ENCODE measurements around the gene MAGEA4. TPM values are rescaled to one million over a fixed set of nuclear protein-coding genes. Genes with fewer than 3 reads are reported as not detected.

MAGEA4 gene
- total RNA-seq, 1 donor from 2014 or later, result not detected

DNA sequence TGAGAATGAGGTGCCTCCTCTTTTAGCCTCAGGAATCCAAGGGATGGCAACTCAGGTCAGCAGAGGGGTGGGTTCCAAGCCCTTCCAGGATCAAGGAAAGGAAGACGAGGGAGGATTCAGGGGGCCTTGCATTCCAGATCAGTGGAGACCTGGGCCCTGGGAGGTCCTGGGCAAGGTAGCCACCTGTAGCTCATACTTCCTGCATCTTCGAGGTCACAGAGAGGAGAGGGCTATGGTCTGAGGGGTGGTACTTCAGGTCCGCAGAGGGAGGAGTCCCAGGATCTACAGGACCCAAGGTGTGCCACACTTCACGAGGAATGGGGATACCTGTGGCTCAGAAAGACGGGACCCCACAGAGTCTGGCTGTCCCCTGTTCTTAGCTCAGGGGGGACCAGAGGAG lies 9.2 kb downstream of the MAGEA4 start:
- DNase-seq (ENCODE audit: low spot score), result no peak
- intact Hi-C loops (cut with DNase I), result no loop called here

DNA sequence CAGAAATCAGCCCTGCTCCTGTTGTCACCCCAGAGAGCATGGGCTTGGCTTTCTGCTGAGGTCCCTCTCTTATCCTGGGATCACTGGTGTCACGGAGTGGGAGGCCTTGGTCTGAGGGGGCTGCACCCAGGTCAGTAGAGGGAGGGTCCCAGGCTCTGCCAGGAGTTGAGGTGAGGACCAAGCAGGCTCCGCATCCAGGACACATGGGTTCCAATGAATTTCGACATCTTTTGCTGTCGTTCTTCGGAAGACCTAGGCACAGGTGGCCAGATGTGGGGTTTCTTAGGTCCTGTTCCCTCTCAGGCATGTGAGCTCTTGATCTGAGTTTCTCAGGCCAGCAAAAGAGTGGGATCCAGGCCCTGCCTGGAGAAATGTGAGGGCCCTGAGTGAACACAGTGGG lies 10.0 kb downstream of the MAGEA4 start:
- intact Hi-C loops (cut with DNase I), result no loop called here
- DNase-seq (ENCODE audit: low spot score), result no peak

GRCh38 chrX:151923648-151924047 lies 11.0 kb downstream of the MAGEA4 start:
- DNase-seq (ENCODE audit: low spot score), result no peak
- intact Hi-C loops (cut with DNase I), result no loop called here

DNA sequence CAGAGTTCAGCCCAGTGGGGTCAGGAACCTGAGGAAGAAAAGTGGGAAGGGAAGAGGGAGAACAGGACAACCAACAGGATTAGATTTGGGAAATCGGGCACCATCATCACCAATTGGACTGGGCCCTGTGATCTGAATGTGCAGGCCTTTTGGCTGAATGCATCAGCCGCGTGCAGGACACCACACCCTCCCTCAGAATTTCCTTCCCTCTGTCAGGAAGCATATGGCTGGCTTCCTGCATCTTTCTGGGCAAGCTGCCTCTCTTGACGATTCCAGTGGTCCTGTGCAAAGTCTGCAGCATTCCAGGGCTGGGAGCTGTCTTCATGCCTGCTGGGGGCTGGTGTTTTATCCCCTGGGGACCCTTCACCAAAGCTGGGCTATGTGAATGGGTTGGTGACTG lies 16.4 kb downstream of the MAGEA4 start:
- DNase-seq (ENCODE audit: low spot score), result no peak
- intact Hi-C loops (cut with DNase I), result no loop called here

DNA sequence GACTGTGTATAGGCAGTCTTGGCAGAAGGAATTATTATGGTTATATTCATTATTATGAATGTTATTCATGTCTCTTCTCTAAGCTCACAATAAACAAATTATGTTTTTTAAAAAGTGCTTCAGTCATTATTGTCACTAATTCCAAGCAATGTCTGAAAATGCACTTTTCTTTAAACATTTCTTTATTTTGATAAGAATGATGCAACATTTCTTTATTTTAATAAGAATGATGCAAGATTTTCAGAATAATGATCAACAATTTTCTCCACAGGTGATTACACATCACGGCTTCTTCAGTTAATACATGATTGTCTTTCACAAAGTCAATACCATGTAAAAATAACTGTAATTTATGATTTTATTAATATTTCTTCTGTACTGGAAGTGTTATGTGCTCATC lies 22.7 kb downstream of the MAGEA4 start:
- DNase-seq (ENCODE audit: low spot score), result no peak
- intact Hi-C loops (cut with DNase I), result no loop called here

DNA sequence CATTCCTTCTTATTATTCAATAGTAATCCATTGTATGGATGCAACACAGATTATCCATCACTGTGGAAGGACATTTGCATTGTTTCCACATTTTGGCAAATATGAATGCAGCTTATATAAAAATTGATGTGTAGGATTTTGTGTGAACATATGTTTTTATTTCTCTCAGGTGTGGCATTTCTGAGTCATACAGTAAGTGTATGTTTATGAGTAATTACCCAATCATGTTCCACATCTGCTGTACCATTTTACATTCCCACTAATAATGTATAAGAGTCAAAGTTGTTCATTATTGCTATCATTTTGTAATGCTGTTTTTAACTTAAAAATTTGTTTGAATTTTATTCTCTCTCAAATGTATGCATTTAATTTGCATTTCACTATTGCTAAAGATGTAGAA lies 25.5 kb downstream of the MAGEA4 start:
- DNase-seq (ENCODE audit: low spot score), result no peak
- intact Hi-C loops (cut with DNase I), result no loop called here

DNA sequence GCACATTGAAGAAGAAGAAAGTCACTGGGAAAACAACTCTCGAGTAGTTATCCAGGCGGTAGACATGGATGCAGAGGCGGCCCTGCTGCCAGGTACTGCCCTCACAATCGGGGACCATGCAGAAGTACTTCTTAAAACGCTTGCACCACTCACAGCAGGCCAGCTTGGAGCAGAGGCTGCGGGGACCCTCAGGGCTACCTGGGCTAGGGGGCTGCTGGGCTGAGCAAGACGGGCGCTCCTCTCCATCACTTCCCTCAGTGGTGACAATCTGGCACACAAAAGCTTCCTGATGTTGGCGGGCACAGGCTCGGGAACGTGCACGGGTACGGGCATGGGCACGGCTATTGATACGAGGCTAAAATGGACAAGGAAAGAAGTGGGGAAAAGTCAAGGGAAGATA lies 42.0 kb downstream of the MAGEA4 start:
- intact Hi-C loops (cut with DNase I), result no loop called here
- no peak for DNase-seq (ENCODE audit: low spot score)

DNA sequence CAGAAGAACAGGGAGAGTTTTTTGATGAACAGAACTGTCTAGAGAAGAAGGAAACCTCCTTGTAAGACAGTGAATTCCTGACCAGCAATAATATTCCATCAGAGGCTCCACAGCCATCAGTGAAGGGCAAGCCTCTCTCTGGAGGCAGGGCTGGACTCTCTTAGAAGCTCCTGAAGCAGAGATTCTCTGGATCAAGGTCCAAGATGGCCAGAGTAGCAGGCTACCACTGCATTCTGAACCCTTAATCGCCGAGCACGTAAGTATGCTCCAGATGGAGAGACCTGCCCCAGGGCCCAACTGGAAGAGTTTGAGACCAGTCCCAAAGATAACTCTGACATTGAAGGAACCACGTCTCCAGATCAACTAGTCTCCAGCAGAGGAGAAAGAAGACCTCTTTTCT lies 45.4 kb downstream of the MAGEA4 start:
- DNase-seq (ENCODE audit: low spot score), result no peak
- intact Hi-C loops (cut with DNase I), result no loop called here

DNA sequence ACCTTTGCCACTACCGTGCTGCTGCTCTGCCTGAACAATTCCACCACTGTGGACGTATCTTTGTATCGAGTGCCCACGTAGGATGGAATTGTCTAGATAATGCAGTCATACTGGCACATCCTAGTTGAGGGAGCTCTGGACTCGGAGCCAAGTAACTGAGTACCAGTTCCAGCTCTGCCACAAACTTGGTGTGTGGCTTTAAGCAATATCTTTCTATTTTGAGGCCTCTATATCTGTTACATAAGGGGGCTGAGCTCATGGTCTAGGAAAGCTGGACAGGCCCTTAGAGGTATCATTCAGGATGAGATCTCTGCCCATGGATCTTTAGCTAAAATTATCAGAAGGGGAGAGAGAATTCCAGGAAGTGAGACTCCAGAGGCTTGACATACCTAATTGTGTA lies 49.3 kb downstream of the MAGEA4 start:
- intact Hi-C loops (cut with DNase I), result no loop called here

DNA sequence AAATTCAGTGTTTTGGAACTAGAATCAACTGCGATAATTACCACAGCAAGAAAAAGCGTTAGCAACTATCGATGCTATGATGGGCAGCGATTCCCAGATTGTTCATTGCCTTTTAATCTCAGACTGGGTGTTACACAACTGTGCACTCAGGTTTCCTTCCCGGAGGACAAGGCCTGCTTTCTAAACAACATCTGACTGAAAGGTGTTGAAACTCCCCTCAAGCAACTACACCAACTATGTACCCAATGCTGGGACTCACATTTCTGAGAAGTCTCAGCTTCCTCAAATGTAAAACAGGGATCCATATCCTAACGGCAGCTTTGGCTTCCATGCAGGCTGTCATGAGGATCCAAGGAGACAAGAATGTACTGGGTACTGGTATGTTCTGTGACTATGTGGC lies 53.5 kb downstream of the MAGEA4 start:
- DNase-seq (ENCODE audit: low spot score), result no peak
- intact Hi-C loops (cut with DNase I), result no loop called here

More for the DNA sequence above, 49.3 kb downstream of the MAGEA4 start:
- no peak for DNase-seq (ENCODE audit: low spot score)

DNA sequence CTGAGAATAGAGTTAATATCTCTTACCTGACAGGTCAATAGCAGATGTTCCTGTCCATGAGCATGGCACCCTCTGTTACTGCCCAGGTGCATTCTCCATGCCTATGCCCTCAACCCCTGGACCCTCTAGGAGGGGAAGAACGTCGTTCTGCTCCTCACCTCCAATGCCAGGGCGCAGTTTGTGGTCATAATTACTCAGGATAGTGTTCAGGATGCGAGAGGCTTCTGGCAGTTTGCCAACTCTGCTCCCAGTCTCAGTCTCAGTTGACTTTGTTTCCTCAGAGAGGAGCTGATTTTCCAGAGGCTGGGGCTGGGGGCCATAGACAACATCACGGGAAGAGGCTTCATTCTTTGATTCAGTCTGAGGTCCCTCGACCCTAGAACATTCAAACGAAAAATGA lies 57.3 kb downstream of the MAGEA4 start:
- DNase-seq (ENCODE audit: low spot score), result no peak
- intact Hi-C loops (cut with DNase I), result loop anchor here (10.0 kb wide), 1 partner anchor 105 kb away; no protein-coding TSS in a partner anchor

DNA sequence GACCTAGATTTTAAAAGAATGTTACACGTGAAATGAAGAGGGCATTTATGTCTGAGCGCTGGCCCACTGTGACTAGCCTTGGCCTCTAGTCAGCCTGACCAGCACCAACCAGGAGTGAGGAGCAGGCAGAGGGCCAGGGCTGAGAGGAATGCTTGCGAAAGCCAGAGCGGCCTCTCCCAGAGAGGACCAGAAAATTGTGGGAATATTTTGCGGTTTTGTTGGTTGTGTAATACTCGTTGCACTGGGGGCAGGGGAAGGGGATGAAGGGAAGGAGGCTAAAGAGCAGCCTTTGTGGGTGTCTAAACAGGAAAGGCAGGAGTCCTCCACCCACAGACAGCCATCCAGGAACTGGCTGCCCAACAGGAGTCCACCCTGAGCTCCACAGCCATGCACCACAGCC lies 58.0 kb downstream of the MAGEA4 start:
- intact Hi-C loops (cut with DNase I), result loop anchor here (10.0 kb wide), 1 partner anchor 104 kb away; no protein-coding TSS in a partner anchor

DNA sequence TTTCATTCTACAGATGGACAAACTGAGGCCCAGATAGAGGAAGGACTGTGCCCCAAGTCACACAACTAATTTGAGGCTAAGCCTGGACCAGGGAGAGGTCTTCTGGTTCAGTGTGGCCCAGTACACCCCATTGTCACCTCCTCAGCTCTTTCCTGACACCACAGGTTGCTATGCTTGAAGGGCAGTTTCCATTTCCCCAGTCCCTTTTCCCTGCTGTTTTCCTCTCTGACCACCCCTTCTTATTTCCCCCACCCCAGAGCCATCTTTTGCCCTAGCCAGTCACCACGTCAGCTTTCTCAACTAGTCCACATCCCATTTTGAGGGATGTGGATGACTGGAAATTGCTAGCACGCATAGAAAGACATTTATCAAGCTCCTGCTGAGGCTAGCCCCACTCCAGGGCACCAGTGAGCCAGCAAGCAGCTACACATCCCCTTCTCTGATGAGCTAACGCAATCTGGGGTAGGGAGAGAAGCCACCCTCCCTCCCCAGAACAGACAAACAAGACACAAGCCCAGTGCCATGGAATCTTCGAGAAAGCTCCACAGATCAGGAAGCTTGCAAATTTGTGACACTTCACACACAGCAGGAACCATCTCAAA lies 60.5 kb downstream of the MAGEA4 start:
- intact Hi-C loops (cut with DNase I), result loop anchor here (10.0 kb wide), 1 partner anchor 102 kb away; no protein-coding TSS in a partner anchor
- no peak for DNase-seq (ENCODE audit: low spot score)

More for the DNA sequence above, 58.0 kb downstream of the MAGEA4 start:
- no peak for DNase-seq (ENCODE audit: low spot score)

DNA sequence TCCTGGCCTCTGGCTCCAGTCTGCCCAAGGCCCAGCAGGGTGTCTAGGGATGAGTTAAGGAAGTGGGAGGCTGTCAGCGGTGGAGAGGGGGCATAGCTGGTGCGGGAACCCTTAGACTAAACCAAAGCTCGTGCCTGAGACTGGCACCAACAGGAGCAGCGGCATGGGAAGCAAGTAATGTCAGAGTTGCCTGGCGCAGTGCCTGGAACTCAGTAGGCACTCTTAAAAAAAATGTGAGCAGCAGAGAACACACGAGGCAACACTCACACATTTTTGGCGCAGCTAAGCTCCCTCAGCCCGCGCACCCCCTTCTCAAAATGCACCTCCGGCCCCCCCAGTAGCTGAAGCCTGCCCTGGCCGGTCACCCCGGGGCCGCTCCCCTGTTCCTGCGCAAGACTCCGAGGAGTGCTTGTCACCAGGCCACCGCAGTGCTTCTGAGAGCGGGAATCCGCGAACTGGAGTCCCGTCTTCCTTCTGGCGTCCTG lies 61.2 kb downstream of the MAGEA4 start:
- intact Hi-C loops (cut with DNase I), result loop anchor here (10.0 kb wide), 1 partner anchor 101 kb away; no protein-coding TSS in a partner anchor
- DNase-seq (ENCODE audit: low spot score), result no peak

Small RNAs within 50 kb of the gene (microRNA-seq; reads per million reads assigned to microRNA genes)
- gene MIR224 (276 reads per million, percentile 68 among the genes with 10 or more reads in this experiment), gene MIR452 (1,281 reads per million, percentile 86 among the genes with 10 or more reads in this experiment)

Other genes with a start within 250 kb of the MAGEA4 start
- 1.1 TPM for gene PRRG3, start 217.4 kb upstream of the MAGEA4 start, total RNA-seq
- 0.67 TPM for gene FATE1, start 196.9 kb upstream of the MAGEA4 start, total RNA-seq
- not detected for gene CNGA2, start 178.1 kb upstream of the MAGEA4 start, total RNA-seq
- gene GABRE, start 61.8 kb downstream of the MAGEA4 start, total RNA-seq, result 54.0 TPM
- not detected for gene MAGEA10, start 225.7 kb downstream of the MAGEA4 start, total RNA-seq

Data from cardiac septum (tissue), 1 donor.